Measurements from ENCODE around the gene RGS19. TPM values are rescaled to one million over a fixed set of nuclear protein-coding genes. Genes with fewer than 3 reads are reported as not detected.

The RGS19 gene
- total RNA-seq, 1 experiment from 2014 or later: 18.2 TPM

- no peak for DNase-seq (ENCODE audit: low read depth)
Observed at GRCh38 chr20:64077541-64077875, 1.8 kb downstream of the RGS19 start.

GRCh38 chr20:64077094-64077493, 2.2 kb downstream of the RGS19 start:
- no peak for DNase-seq (ENCODE audit: low read depth)

GRCh38 chr20:64076061-64076997, 3.0 kb downstream of the RGS19 start:
- DNase-seq (ENCODE audit: low read depth): no peak

GRCh38 chr20:64075556-64075955, 3.8 kb downstream of the RGS19 start:
- DNase-seq (ENCODE audit: low read depth): no peak

DNA sequence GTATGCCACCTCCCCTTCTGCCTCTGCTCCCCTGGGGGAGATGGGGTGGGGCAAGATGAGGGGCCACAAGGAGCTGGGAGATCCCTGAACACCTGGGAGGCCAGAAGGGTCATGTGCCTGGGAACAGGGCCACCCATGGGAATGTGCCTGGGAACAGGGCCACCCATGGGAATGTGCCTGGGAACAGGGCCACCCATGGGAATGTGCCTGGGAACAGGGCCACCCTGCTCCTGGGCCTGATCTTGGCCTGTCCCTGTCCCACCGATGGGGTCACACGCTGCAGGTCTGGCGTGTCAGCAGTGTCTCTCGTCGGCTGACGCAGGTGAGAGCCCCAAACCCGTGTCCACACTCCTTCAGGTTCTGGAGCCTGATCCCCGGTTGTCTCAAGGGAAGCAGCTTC, 4.4 kb downstream of the RGS19 start:
- no peak for DNase-seq (ENCODE audit: low read depth)

DNA sequence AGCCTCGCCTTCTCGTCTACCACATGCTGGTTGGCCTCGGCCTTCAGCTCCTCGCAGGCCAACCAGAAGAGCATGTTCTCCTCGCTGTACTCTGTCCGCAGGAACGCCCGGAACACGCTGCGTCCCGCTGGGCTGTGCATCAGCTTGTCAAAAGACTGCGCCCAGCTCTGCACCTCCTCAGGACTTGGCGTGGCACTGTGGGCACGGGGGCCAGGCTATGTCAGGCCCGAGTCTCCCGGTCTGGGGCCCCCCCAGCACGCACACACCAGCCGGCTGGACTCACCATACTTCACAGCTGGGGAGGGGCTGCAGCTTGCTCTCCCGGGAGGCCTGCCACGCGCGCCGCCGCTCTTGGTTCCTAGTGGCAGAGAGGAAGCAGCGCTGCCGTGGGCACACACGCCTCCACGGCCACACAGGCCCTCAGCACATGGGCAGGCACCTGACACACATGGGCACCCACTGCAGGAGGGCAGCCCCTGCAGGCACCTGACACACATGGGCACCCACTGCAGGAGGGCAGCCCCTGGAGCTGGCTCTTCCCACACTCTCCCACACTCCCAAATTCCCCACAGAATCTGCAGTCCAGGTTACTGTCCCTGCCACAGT, 5.0 kb downstream of the RGS19 start:
- DNase-seq (ENCODE audit: low read depth): no peak

DNA sequence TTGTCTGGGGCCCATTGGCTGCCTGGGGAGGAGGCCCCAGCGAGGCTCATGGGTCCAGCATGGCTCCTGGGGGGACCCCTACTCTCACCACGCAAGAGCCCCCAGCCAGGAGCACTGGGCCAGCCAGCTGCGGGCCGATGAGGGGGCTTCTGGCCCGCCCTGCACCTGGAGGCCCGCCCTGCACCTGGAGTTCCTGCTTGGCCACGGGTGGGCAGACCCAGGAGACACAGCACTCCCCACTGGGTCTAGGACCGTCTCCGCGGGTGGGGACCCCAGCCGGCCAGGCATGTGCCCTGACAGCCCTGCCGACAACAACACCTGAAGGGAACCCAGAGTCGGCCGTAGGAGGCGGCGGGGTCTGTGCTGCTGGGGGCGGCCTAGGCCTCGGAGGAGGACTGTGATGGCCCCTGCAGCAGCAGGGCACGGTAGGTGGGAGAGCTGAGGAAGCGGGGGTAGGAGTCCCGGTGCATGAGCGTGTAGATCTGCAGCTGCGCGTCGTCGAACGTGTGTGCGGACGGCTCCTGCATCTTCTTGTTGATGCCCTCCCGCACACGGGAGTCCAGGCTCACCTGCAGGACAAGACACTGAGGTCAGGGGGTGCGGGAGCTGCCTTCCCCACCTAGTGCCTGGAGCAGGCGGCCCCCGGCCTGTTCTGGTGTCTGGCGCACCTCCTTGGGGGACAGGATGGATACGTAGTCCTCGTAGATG, 5.7 kb downstream of the RGS19 start:
- DNase-seq (ENCODE audit: low read depth): no peak

DNA sequence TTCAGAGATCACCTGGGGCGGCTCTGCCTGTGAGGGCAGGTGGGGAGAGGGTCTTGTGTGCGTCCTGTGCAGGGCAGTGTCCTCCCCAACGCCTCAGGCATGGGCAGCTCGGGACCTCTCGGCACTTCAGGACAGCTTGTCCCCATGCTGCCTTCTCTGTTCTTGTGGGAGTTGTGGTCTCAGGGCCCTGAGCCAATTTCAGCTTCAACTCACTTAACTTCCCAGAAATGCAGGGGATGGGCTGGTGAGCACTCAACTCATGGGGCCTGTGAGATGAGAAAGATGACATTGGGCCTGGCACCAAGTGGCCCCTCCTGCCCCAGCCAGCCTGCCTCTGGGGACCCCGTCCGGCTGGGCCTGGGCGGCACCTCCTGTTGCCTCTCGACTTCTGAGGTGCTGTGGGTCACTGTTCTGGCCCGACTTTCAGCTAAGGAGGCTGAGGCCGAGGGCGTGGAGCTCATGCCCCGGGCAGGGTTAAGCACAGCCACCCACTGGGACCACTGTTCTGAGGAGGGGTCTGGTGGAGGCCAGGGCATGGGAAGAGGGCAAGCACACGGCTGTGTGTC, 6.7 kb downstream of the RGS19 start:
- DNase-seq (ENCODE audit: low read depth): no peak

DNA sequence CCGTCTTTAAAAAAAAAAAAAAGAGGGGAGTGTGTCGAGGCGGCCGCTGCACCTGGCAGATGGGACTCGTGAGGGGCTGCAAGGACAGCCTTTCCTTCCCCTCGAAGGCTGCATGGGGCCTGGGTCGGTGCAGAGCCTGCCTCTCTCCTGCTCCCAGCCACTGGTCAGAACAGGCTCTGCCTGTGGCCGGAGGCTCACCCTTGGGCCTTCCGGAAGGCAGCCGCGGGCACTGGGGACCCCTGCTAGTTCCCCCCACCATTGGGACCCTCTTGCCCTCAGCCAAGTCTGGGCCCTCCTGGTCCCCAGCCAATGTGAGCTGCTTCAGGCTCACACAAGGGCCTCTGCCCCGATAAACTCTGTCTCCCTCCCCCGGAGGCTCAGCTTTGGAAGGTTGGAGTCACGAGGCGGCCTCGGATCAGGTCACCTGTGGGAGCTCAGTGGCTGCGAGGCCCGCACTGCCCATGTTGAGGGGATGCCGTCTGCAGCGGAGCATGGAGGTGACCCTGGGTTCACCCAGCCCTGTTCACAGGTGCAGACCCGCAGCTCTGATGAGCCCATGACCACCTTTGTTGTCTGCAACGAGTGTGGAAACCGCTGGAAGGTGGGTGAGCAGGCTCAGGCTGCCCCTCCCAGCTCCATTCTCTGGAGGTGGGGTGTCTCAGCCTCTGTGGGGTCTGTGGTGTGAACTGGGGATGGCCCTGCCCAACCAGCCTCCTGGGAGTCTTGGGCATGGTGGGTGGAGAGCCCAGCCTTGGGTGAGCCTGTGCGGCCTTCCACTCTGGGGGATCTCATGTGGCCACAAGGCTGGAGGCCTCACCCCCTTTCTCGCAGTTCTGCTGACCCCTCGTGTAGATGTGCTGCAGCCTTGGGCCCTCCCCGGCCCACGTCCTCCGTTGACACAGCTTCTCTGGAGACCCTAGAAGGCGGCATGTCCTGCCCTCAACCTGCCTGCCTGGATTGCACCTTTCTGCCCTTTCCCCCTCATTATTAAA, 7.7 kb downstream of the RGS19 start:
- DNase-seq (ENCODE audit: low read depth): no peak

DNA sequence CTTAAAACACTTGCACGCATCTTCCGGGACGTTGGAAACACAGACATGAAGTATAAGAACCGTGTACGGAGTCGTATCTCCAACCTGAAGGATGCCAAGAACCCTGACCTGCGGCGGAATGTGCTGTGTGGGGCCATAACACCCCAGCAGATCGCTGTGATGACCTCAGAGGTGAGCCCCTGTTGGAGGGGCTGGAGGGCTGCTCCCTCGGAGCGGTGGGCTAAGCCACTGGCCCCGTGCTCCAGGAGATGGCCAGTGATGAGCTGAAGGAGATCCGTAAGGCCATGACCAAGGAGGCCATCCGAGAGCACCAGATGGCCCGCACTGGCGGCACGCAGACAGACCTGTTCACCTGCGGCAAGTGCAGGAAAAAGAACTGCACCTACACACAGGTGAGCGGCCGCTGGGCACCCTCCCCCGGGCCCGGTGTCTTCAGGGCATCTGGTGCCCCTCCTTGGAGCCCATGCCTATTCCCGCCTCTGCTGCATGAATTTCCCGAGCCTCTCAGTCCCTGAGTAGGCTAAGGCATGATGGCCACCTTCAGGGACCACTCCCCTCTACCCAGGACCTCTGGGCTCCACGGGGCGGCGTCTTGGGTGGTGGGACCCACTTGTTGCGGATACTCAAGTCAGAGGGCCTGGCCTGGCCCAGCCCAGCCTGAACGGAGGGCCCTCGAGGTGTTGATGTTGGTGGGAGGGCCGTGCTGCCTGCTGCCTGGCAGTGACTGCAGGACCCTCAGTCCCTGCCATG, 8.9 kb downstream of the RGS19 start:
- no peak for DNase-seq (ENCODE audit: low read depth)

DNA sequence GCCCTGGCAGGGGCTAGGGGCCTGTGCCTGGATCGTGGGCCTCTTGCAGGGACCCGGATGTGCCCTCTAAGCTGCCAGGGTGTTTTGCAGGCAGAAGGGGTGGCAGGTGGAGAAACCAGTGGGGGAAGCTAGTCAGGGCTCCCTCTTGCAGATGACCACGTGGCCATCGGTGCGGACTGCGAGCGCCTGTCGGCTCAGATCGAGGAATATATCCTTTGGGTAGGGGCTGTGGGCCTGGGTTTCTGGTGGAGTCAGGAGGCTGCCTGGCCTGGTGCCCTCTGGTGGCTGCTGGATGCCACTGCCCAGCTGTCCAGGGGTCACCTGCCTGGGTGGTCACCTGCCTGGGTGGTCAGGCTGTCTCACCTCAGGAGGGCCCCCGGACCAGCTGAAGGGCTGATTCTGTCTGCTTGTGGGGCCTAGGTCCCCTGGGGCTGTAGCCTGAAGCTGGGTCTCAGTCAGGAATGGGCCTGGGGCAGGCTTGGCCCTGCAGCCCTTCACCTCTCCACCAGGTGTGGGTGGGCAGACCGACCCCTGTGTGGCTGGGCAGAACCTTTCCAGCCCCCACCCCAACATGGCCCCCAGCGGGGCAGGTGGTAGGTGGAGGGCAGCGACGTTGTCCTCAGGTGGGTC, 9.6 kb downstream of the RGS19 start:
- DNase-seq (ENCODE audit: low read depth): no peak

GRCh38 chr20:64069209-64069613, 10.1 kb downstream of the RGS19 start:
- DNase-seq (ENCODE audit: low read depth): no peak

- no peak for DNase-seq (ENCODE audit: low read depth)
Observed at GRCh38 chr20:64068386-64069208, 10.7 kb downstream of the RGS19 start.

- no peak for DNase-seq (ENCODE audit: low read depth)
Observed at GRCh38 chr20:64067733-64068307, 11.5 kb downstream of the RGS19 start.

- no peak for DNase-seq (ENCODE audit: low read depth)
Observed at GRCh38 chr20:64067005-64067632, 12.2 kb downstream of the RGS19 start.

GRCh38 chr20:64065974-64066343, 13.4 kb downstream of the RGS19 start:
- peak; percentile 82 for DNase-seq (ENCODE audit: low read depth)

DNA sequence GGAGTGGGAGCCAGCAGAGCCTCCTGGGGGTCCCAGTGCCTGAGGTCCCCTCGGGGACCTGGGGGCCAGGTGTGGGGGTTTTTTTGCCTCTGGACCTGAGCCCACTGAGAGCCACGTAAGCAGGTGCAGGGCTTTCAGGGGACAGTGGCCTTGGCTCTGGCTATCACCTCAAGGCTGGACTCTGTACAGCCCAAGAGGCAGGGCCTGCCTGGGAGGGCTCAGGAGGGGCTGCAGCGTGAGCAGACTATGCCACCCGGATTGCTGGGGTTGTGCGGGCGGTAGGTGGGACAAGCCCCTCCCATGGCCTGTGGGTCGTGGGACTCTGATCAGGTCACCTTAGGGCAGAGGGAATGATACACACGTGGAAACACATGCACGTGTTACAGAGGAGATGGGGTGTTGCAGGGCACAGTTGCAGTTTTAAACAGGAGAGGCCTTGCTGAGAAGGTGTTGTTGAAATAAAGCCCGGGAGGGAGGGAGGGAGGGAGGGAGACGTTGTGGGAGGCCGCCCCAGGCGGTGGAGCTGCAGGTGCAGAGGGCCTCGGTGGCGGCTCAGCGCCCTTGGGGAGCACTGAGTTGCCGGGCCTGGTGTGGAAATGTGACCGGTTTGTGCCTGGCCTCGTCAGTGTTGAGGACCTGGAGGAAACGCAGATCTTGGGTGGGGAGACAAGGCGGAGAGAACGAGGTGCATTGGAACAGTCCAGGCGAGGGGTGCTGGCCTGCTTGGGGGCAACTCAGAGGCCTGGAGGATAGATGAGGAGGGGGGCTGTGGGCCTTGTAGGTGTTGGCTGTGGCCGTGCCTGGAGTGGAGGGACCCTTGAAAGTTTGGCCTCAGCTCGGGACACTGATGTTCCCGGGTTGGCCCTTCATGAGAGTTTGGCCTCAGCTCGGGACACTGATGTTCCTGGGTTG, 14.0 kb downstream of the RGS19 start:
- no peak for DNase-seq (ENCODE audit: low read depth)

Measured in Daoy (cell line).